ENCODE data around the gene ATP8A1.

ATP8A1 gene

GRCh38 chr4:42362591-42362990, 294.3 kb downstream of the ATP8A1 start:
- no peak for TF ChIP-seq EZH2phosphoT487 (IDR thresholded peaks at IDR 0.05; ENCODE audit: borderline replicate concordance, low read length)
- TF ChIP-seq CTCF (IDR thresholded peaks at IDR 0.05; ENCODE audit: low read depth, low read length, poor library complexity, severe bottlenecking) = no peak
- Histone ChIP-seq H4K20me1 (ENCODE audit: control insufficient read depth, insufficient read depth, low read depth, low read length) (no peaks in the 10 kb centered on the region), H3K36me3 (ENCODE audit: control insufficient read depth, low read length) (no peaks in the 10 kb centered on the region), H3K4me1 (ENCODE audit: control insufficient read depth, low read length) (no peaks in the 10 kb centered on the region), H3K27me3 (ENCODE audit: control insufficient read depth, low read length) (peaks cover 28% of the 10 kb centered on the region), H3K9me2 (replicated peaks; ENCODE audit: control insufficient read depth, low read length) (no peaks in the 10 kb centered on the region), H3K79me2 (ENCODE audit: control insufficient read depth, low read length) (no peaks in the 10 kb centered on the region), H3K27ac (ENCODE audit: low read depth, low read length) (no peak overlapping the region), H3K4me3 (ENCODE audit: low read length) (no peak overlapping the region), H3F3A (ENCODE audit: control insufficient read depth, insufficient read depth) (no peaks in the 10 kb centered on the region), H3K9me3 (ENCODE audit: control insufficient read depth, insufficient read depth, low read length) (no peaks in the 10 kb centered on the region), H3K4me2 (ENCODE audit: low read length) (no peak overlapping the region)

DNA sequence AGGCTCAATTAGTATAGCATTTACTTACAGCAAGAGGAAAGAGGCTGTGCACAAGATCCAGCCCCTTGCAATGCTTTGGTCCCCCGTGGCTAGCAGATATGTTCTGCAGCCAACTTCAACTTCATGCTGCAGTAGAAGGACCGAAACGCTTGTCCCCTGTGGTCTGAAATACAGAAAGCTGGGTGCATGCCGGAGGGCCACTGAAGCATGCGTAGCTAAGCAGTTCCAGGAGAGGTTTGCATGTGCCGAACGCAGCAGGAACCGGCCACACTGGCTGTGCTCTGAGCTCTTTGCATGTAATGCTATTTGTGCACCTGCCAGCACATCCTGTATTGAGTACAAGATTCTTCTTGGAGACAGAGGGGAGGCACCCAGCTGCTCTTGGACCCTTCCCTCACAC, 295.4 kb downstream of the ATP8A1 start:
- Histone ChIP-seq H3K36me3 (ENCODE audit: control insufficient read depth, low read length) (no peaks in the 10 kb centered on the region), H3K79me2 (ENCODE audit: control insufficient read depth, low read length) (no peaks in the 10 kb centered on the region), H3K4me1 (ENCODE audit: control insufficient read depth, low read length) (no peaks in the 10 kb centered on the region), H3K4me2 (ENCODE audit: low read length) (no peak overlapping the region), H4K20me1 (ENCODE audit: control insufficient read depth, insufficient read depth, low read depth, low read length) (no peaks in the 10 kb centered on the region), H3K27ac (ENCODE audit: low read depth, low read length) (no peak overlapping the region), H3F3A (ENCODE audit: control insufficient read depth, insufficient read depth) (no peaks in the 10 kb centered on the region), H3K9me3 (ENCODE audit: control insufficient read depth, insufficient read depth, low read length) (no peaks in the 10 kb centered on the region), H3K27me3 (ENCODE audit: control insufficient read depth, low read length) (peaks cover 32% of the 10 kb centered on the region), H3K9me2 (replicated peaks; ENCODE audit: control insufficient read depth, low read length) (no peaks in the 10 kb centered on the region), H3K4me3 (ENCODE audit: low read length) (no peak overlapping the region)
- TF ChIP-seq CTCF (IDR thresholded peaks at IDR 0.05; ENCODE audit: low read depth, low read length, poor library complexity, severe bottlenecking) (no peak), EZH2phosphoT487 (IDR thresholded peaks at IDR 0.05; ENCODE audit: borderline replicate concordance, low read length) (no peak)

DNA sequence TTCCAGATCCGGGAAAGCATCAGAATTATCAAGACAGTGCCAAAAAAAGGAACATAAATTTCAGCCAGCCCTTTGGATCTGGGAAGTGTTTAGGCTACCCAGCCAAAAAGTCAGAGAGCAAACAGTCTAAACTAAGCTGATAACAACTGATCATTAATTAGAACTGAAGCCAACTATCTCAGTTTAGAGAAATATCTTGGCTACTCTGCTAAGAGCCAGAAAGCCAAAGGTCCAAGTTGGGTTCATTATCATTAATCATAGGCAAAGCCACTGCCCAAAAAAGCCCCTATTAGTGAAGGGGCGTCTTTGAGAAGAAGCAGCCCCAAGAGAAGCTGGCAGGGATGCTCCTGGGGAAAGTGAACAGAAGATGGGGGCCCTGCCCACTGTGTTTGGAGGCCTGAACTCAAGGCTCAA, 296.6 kb downstream of the ATP8A1 start:
- H3K79me2 ChIP-seq (ENCODE audit: control insufficient read depth, low read length) = no peaks in the 10 kb centered on the region
- no peaks in the 10 kb centered on the region for H4K20me1 ChIP-seq (ENCODE audit: control insufficient read depth, insufficient read depth, low read depth, low read length)
- TF ChIP-seq CTCF (IDR thresholded peaks at IDR 0.05; ENCODE audit: low read depth, low read length, poor library complexity, severe bottlenecking) = no peak
- H3K4me1 ChIP-seq (ENCODE audit: control insufficient read depth, low read length) = no peaks in the 10 kb centered on the region
- H3F3A ChIP-seq (ENCODE audit: control insufficient read depth, insufficient read depth) = no peaks in the 10 kb centered on the region
- H3K9me2 ChIP-seq (replicated peaks; ENCODE audit: control insufficient read depth, low read length) = no peaks in the 10 kb centered on the region
- H3K4me2 ChIP-seq (ENCODE audit: low read length) = no peak overlapping the region
- no peak overlapping the region for H3K27ac ChIP-seq (ENCODE audit: low read depth, low read length)
- peaks cover 44% of the 10 kb centered on the region for H3K27me3 ChIP-seq (ENCODE audit: control insufficient read depth, low read length)
- no peak overlapping the region for H3K4me3 ChIP-seq (ENCODE audit: low read length)
- no peaks in the 10 kb centered on the region for H3K36me3 ChIP-seq (ENCODE audit: control insufficient read depth, low read length)
- no peaks in the 10 kb centered on the region for H3K9me3 ChIP-seq (ENCODE audit: control insufficient read depth, insufficient read depth, low read length)

GRCh38 chr4:42359711-42360110, 297.2 kb downstream of the ATP8A1 start:
- Histone ChIP-seq H4K20me1 (ENCODE audit: control insufficient read depth, insufficient read depth, low read depth, low read length) (no peaks in the 10 kb centered on the region), H3K27me3 (ENCODE audit: control insufficient read depth, low read length) (peaks cover 48% of the 10 kb centered on the region), H3K4me1 (ENCODE audit: control insufficient read depth, low read length) (no peaks in the 10 kb centered on the region), H3K9me2 (replicated peaks; ENCODE audit: control insufficient read depth, low read length) (no peaks in the 10 kb centered on the region), H3F3A (ENCODE audit: control insufficient read depth, insufficient read depth) (no peaks in the 10 kb centered on the region), H3K36me3 (ENCODE audit: control insufficient read depth, low read length) (no peaks in the 10 kb centered on the region), H3K9me3 (ENCODE audit: control insufficient read depth, insufficient read depth, low read length) (no peaks in the 10 kb centered on the region), H3K27ac (ENCODE audit: low read depth, low read length) (no peak overlapping the region), H3K4me3 (ENCODE audit: low read length) (no peak overlapping the region), H3K79me2 (ENCODE audit: control insufficient read depth, low read length) (no peaks in the 10 kb centered on the region), H3K4me2 (ENCODE audit: low read length) (no peak overlapping the region)
- TF ChIP-seq EZH2phosphoT487 (IDR thresholded peaks at IDR 0.05; ENCODE audit: borderline replicate concordance, low read length) = no peak
- TF ChIP-seq CTCF (IDR thresholded peaks at IDR 0.05; ENCODE audit: low read depth, low read length, poor library complexity, severe bottlenecking) = no peak
